Panc1 (cell line): ENCODE results near the gene FMO1. TPM values are rescaled to one million over a fixed set of nuclear protein-coding genes. Genes with fewer than 3 reads are reported as not detected.
"Not testable (repeated sequence)": the region's sequence is repeated elsewhere in the genome, so short reads cannot be mapped to it uniquely, and the experiment has no call there.

Experiments used
- ATAC-seq: fragments of 200-7000 bp; cut with Tn5 transposase; 2 replicates; pipeline ENCODE4 v1.9.1; 2020; ENCODE audit warnings: mild to moderate bottlenecking, moderate library complexity
- BruUV-seq: library from RNA; stranded (reverse); fragments of 400-500 nt; replicated peaks from 2 replicates; lab custom pipeline; 2021; lab: Mats Ljungman, UMichigan
- CTCF ChIA-PET: fragments of 300-600 bp; sonication (Branson Sonifier 250); formaldehyde crosslinking; loops from one replicate; lab custom pipeline; 2022; ENCODE audit warnings: antibody characterized with exemption; lab: Charles Lee
- POLR2A ChIA-PET: fragments of 300-600 bp; sonication (Branson Sonifier 250); formaldehyde crosslinking; loops from one replicate; lab custom pipeline; 2022; ENCODE audit warnings: antibody characterized with exemption; lab: Charles Lee
- DNase-seq: peaks from one replicate; pipeline ENCODE4 v3.0.0-alpha.2; 2010; ENCODE audit warnings: low read depth, low spot score
- H3K27ac ChIP-seq: 2 replicates; pipeline ENCODE4 v1.5.1; 2011; ENCODE audit warnings: mild to moderate bottlenecking, low read length, inconsistent platforms
- H3K27me3 ChIP-seq: fragments of 200-500 bp; sonication (Bioruptor generic); 2 replicates; pipeline ENCODE4 v1.6.0; 2014; ENCODE audit warnings: low read length, inconsistent platforms; ENCODE audit not compliant: control insufficient read depth, insufficient read depth
- H3K36me3 ChIP-seq: fragments of 200-500 bp; sonication (Bioruptor generic); 2 replicates; pipeline ENCODE4 v1.5.1; 2014; ENCODE audit warnings: inconsistent platforms, mild to moderate bottlenecking, low read length, moderate library complexity; ENCODE audit not compliant: control insufficient read depth, insufficient read depth
- H3K4me1 ChIP-seq: 2 replicates; pipeline ENCODE4 v1.5.1; 2011; ENCODE audit warnings: inconsistent platforms, mild to moderate bottlenecking, low read length, moderate library complexity; ENCODE audit not compliant: control insufficient read depth, insufficient read depth
- H3K4me3 ChIP-seq, 2 experiments: 2 replicates each; pipeline ENCODE4 v1.5.1; 2011 to 2012; ENCODE audit warnings: low read depth in 2 of 2, low read length in 2 of 2, mild to moderate bottlenecking in 2 of 2, inconsistent platforms in 1 of 2, moderate library complexity in 1 of 2
- H3K9me3 ChIP-seq: fragments of 200-500 bp; sonication (Bioruptor generic); 2 replicates; pipeline ENCODE4 v1.5.1; 2014; ENCODE audit warnings: low read depth, mild to moderate bottlenecking, inconsistent platforms, low read length, moderate library complexity; ENCODE audit not compliant: control insufficient read depth, insufficient read depth
- POLR2AphosphoS5 ChIP-seq: IDR thresholded peaks from 2 replicates; pipeline ENCODE4 v1.6.1; 2012; ENCODE audit warnings: mild to moderate bottlenecking, low read depth, low read length, moderate library complexity
- SIN3A ChIP-seq: IDR thresholded peaks from 2 replicates; pipeline ENCODE4 v1.6.1; 2012; ENCODE audit warnings: low read depth, mild to moderate bottlenecking, low read length, moderate library complexity, borderline replicate concordance; ENCODE audit not compliant: insufficient read depth
- TCF7L2 ChIP-seq: IDR thresholded peaks from 2 replicates; pipeline ENCODE4 v1.6.1; 2011; ENCODE audit warnings: mild to moderate bottlenecking, low read depth, low read length, inconsistent platforms
- in situ Hi-C: cut with HindIII; loops from 2 replicates; pipeline ENCODE4 v1.10.0; 2016; ENCODE audit warnings: low sequenced_read_pairs, low pct_unique_long_range_greater_than_20kb
- intact Hi-C: fragments of 100-400 bp; cut with micrococcal nuclease; formaldehyde crosslinking; loops from one replicate; pipeline ENCODE4 v1.10.0; 2022; ENCODE audit not compliant: unreplicated experiment
- total RNA-seq: library from RNA; stranded (reverse); gene quantifications from one replicate; pipeline ENCODE4 v1.2.1, GENCODE V29; 2021; ENCODE audit not compliant: unreplicated experiment
- TF ChIP-seq, protein P1 (sequence below): fragments of 450-650 bp; IDR thresholded peaks from 2 replicates; pipeline ENCODE4 v1.5.1; 2017; ENCODE audit warnings: mild to moderate bottlenecking
- TF ChIP-seq, protein P2 (sequence below), 2 experiments: IDR thresholded peaks; 2 replicates each; pipeline ENCODE4 v1.6.1; 2011 to 2012; ENCODE audit warnings: low read depth in 2 of 2, control low read depth in 1 of 2, low read length in 1 of 2, mild to moderate bottlenecking in 1 of 2, moderate library complexity in 1 of 2; ENCODE audit not compliant: insufficient read depth in 1 of 2

The FMO1 gene
- total RNA-seq, 1 experiment from 2014 or later: not detected

- no peaks in the 10 kb centered on the region for H3K4me1 ChIP-seq
- CTCF ChIA-PET: no interaction called here
- no peak overlapping the region for H3K4me3 ChIP-seq
- TF ChIP-seq, protein P1, sequence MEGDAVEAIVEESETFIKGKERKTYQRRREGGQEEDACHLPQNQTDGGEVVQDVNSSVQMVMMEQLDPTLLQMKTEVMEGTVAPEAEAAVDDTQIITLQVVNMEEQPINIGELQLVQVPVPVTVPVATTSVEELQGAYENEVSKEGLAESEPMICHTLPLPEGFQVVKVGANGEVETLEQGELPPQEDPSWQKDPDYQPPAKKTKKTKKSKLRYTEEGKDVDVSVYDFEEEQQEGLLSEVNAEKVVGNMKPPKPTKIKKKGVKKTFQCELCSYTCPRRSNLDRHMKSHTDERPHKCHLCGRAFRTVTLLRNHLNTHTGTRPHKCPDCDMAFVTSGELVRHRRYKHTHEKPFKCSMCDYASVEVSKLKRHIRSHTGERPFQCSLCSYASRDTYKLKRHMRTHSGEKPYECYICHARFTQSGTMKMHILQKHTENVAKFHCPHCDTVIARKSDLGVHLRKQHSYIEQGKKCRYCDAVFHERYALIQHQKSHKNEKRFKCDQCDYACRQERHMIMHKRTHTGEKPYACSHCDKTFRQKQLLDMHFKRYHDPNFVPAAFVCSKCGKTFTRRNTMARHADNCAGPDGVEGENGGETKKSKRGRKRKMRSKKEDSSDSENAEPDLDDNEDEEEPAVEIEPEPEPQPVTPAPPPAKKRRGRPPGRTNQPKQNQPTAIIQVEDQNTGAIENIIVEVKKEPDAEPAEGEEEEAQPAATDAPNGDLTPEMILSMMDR: no peak
- TF ChIP-seq, protein P2, sequence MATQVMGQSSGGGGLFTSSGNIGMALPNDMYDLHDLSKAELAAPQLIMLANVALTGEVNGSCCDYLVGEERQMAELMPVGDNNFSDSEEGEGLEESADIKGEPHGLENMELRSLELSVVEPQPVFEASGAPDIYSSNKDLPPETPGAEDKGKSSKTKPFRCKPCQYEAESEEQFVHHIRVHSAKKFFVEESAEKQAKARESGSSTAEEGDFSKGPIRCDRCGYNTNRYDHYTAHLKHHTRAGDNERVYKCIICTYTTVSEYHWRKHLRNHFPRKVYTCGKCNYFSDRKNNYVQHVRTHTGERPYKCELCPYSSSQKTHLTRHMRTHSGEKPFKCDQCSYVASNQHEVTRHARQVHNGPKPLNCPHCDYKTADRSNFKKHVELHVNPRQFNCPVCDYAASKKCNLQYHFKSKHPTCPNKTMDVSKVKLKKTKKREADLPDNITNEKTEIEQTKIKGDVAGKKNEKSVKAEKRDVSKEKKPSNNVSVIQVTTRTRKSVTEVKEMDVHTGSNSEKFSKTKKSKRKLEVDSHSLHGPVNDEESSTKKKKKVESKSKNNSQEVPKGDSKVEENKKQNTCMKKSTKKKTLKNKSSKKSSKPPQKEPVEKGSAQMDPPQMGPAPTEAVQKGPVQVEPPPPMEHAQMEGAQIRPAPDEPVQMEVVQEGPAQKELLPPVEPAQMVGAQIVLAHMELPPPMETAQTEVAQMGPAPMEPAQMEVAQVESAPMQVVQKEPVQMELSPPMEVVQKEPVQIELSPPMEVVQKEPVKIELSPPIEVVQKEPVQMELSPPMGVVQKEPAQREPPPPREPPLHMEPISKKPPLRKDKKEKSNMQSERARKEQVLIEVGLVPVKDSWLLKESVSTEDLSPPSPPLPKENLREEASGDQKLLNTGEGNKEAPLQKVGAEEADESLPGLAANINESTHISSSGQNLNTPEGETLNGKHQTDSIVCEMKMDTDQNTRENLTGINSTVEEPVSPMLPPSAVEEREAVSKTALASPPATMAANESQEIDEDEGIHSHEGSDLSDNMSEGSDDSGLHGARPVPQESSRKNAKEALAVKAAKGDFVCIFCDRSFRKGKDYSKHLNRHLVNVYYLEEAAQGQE (IDR thresholded peaks at IDR 0.05; ENCODE audit: insufficient read depth in 1 of 2, low read depth in 2 of 2, low read length in 1 of 2): no peak
- TF ChIP-seq SIN3A (no peak), TCF7L2 (no peak), POLR2AphosphoS5 (no peak)
- H3K9me3 ChIP-seq: no peaks in the 10 kb centered on the region
- intact Hi-C loops: no loop called here
- no peaks in the 10 kb centered on the region for H3K27me3 ChIP-seq
- DNase-seq: no peak
- POLR2A ChIA-PET: no interaction called here
- in situ Hi-C loops: no loop called here
- H3K27ac ChIP-seq: no peak overlapping the region
- no TSS peak for BruUV-seq
- no peaks in the 10 kb centered on the region for H3K36me3 ChIP-seq
- ATAC-seq: no peak
Observed at GRCh38 chr1:171221665-171222591, 26.4 kb upstream of the FMO1 start.

- intact Hi-C loops (no loop called here), in situ Hi-C loops (no loop called here)
- CTCF ChIA-PET: no interaction called here
- no peaks in the 10 kb centered on the region for H3K4me1 ChIP-seq
- no peak overlapping the region for H3K27ac ChIP-seq
- DNase-seq: no peak
- POLR2A ChIA-PET: no interaction called here
- no peak for ATAC-seq
- no TSS peak for BruUV-seq
- H3K9me3 ChIP-seq: no peaks in the 10 kb centered on the region
- TF ChIP-seq, protein P1: no peak
- TF ChIP-seq TCF7L2 (no peak), SIN3A (no peak), POLR2AphosphoS5 (no peak)
- TF ChIP-seq, protein P2 (IDR thresholded peaks at IDR 0.05; ENCODE audit: insufficient read depth in 1 of 2, low read depth in 2 of 2, low read length in 1 of 2): no peak
- no peak overlapping the region for H3K4me3 ChIP-seq
- H3K27me3 ChIP-seq: no peaks in the 10 kb centered on the region
- H3K36me3 ChIP-seq: no peaks in the 10 kb centered on the region
Observed at GRCh38 chr1:171222936-171223335, 25.4 kb upstream of the FMO1 start.

- POLR2A ChIA-PET, DNase-seq, ATAC-seq, BruUV-seq, CTCF ChIA-PET, H3K36me3 ChIP-seq, H3K27me3 ChIP-seq, H3K9me3 ChIP-seq, H3K27ac ChIP-seq, intact Hi-C loops, in situ Hi-C loops, H3K4me3 ChIP-seq, H3K4me1 ChIP-seq: not testable (repeated sequence)
Observed at GRCh38 chr1:171224257-171224656, 24.0 kb upstream of the FMO1 start.
